ENCODE measurements around the gene CKS2.

CKS2 gene

GRCh38 chr9:89347651-89348050 lies 36.7 kb downstream of the CKS2 start:
- H3K9me3 Mint-ChIP-seq: no peaks in the 10 kb centered on the region
- H3K27me3 Mint-ChIP-seq: no peaks in the 10 kb centered on the region
- H3K4me1 Mint-ChIP-seq (ENCODE audit: low read depth): peaks cover 20% of the 10 kb centered on the region
- peaks cover 100% of the 10 kb centered on the region for H3K36me3 Mint-ChIP-seq (ENCODE audit: low read depth)
- intact Hi-C loops (cut with micrococcal nuclease): no loop called here
- H3K4me3 Mint-ChIP-seq: no peak overlapping the region
- H3K27ac Mint-ChIP-seq: no peak overlapping the region

DNA sequence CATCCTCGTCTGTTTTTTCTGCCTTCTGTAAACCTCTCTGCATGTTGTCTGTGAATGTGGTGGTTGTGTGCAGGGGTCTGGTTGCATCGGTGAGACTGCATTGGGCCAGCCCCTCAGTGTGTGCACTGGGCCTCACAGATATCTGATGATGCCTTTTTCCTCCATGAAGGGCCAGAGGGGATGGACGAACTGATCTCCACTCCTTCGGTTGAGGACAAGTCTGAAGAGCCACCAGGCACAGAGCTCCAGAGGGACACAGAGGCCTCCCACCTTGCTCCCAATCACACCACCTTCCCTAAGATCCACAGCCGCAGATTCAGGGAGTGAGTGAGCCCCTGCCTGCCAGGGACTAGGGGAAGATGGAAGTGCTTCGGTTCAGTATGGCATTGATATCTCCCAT lies 38.6 kb downstream of the CKS2 start:
- Mint-ChIP-seq H3K4me1 (ENCODE audit: low read depth) (peaks cover 20% of the 10 kb centered on the region), H3K27me3 (no peaks in the 10 kb centered on the region), H3K4me3 (no peak overlapping the region), H3K27ac (no peak overlapping the region), H3K36me3 (ENCODE audit: low read depth) (peaks cover 100% of the 10 kb centered on the region), H3K9me3 (no peaks in the 10 kb centered on the region)
- intact Hi-C loops (cut with micrococcal nuclease): no loop called here

DNA sequence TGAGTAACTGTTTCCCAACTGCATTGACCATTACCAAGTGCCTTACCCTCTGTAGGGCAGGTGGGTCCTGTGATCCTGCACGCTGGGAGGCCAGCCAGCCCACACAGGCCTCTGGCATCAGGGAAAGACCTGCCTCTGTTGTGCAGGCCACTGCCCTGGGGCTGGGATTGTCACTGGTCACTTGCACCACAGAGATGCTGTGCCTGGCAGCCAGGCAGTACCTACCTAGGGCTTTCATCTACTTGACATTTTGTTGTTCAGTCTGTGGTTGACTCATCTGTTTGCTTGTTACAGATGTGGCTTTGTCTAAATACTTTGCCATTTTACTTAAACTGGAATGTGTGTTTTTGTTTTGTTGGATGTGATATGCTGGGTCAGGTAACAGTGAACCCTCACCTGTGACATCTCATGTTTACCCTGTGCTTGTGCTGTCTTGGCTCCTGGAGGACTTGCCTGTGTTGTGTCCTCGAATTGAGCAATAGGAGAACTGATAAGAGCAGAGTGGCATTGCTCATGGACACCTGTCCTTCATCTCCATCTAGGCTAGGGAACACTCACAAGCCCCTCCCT lies 40.1 kb downstream of the CKS2 start:
- H3K4me3 Mint-ChIP-seq: no peak overlapping the region
- H3K27ac Mint-ChIP-seq: no peak overlapping the region
- intact Hi-C loops (cut with micrococcal nuclease): no loop called here
- H3K36me3 Mint-ChIP-seq (ENCODE audit: low read depth): peaks cover 100% of the 10 kb centered on the region
- H3K4me1 Mint-ChIP-seq (ENCODE audit: low read depth): peaks cover 20% of the 10 kb centered on the region
- no peaks in the 10 kb centered on the region for H3K9me3 Mint-ChIP-seq
- H3K27me3 Mint-ChIP-seq: no peaks in the 10 kb centered on the region

DNA sequence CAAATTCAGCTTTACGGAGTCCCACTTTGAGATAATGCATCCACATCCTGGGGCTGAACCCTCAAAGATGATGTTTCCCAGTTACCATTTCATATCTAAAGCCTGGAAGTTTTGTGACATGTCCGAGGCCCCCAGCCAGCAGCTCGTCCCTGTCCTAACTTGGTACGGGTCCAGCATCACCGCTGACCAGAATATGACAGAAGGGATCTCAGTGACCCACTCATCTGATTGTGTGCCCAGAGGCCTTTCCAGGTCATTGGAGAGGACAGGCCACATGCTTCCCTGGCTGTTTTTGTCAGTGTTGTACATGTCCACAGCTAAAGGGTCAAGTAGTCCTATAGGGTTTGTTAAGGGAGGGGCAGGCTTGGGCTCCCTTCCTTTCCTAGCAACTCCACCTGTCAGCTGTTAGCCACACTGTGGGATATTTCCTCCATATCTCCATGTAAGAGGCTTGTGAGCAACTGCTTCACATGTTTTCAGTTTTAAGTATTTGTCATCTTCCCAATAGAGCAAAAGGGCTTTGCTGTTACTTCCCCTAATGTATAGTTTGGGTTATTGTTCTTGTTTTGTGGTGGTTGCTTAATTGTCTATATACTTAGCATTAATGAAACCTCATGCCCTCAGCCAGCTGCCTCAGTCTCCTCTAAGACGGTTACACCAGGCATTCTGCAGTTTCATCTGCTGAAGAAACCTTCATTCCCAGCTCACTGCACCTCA lies 40.7 kb downstream of the CKS2 start:
- intact Hi-C loops (cut with micrococcal nuclease): no loop called here
- H3K4me1 Mint-ChIP-seq (ENCODE audit: low read depth): peaks cover 20% of the 10 kb centered on the region
- H3K4me3 Mint-ChIP-seq: no peak overlapping the region
- H3K36me3 Mint-ChIP-seq (ENCODE audit: low read depth): peaks cover 100% of the 10 kb centered on the region
- H3K27me3 Mint-ChIP-seq: no peaks in the 10 kb centered on the region
- no peaks in the 10 kb centered on the region for H3K9me3 Mint-ChIP-seq
- H3K27ac Mint-ChIP-seq: no peak overlapping the region

DNA sequence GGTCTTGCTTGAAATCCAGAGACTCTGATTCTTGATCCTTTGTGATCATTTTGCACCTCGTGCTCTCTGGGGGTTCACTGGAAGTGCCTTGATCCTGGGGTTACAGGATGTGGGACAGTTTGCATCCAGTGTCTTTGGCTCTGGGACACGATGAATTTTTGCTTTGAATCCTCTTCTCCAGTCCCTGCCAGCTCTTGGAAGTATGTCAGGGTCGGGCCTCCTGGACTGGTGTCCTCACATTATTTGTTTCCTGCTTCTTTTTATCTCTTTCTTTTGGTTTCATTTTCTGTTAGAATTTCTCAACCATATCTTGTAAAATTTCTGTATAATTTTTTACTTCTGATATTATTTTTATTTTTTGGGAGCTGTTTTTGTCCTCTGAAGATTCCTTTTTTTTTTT lies 41.5 kb downstream of the CKS2 start:
- H3K4me3 Mint-ChIP-seq: no peak overlapping the region
- H3K4me1 Mint-ChIP-seq (ENCODE audit: low read depth): peaks cover 20% of the 10 kb centered on the region
- H3K36me3 Mint-ChIP-seq (ENCODE audit: low read depth): peaks cover 100% of the 10 kb centered on the region
- no peaks in the 10 kb centered on the region for H3K9me3 Mint-ChIP-seq
- H3K27ac Mint-ChIP-seq: no peak overlapping the region
- intact Hi-C loops (cut with micrococcal nuclease): no loop called here
- H3K27me3 Mint-ChIP-seq: no peaks in the 10 kb centered on the region

GRCh38 chr9:89352874-89353649 lies 42.1 kb downstream of the CKS2 start:
- no peaks in the 10 kb centered on the region for H3K9me3 Mint-ChIP-seq
- H3K27me3 Mint-ChIP-seq: no peaks in the 10 kb centered on the region
- H3K27ac Mint-ChIP-seq: no peak overlapping the region
- H3K4me1 Mint-ChIP-seq (ENCODE audit: low read depth): peaks cover 20% of the 10 kb centered on the region
- peaks cover 100% of the 10 kb centered on the region for H3K36me3 Mint-ChIP-seq (ENCODE audit: low read depth)
- intact Hi-C loops (cut with micrococcal nuclease): no loop called here
- H3K4me3 Mint-ChIP-seq: no peak overlapping the region

- H3K4me3 Mint-ChIP-seq: no peak overlapping the region
- no peaks in the 10 kb centered on the region for H3K27me3 Mint-ChIP-seq
- H3K4me1 Mint-ChIP-seq (ENCODE audit: low read depth): peaks cover 20% of the 10 kb centered on the region
- H3K9me3 Mint-ChIP-seq: no peaks in the 10 kb centered on the region
- H3K27ac Mint-ChIP-seq: no peak overlapping the region
- peaks cover 100% of the 10 kb centered on the region for H3K36me3 Mint-ChIP-seq (ENCODE audit: low read depth)
- intact Hi-C loops (cut with micrococcal nuclease): no loop called here
Measured at GRCh38 chr9:89353989-89354388, 43.0 kb downstream of the CKS2 start.

- Mint-ChIP-seq H3K27ac (no peak overlapping the region), H3K4me3 (no peak overlapping the region), H3K27me3 (no peaks in the 10 kb centered on the region), H3K4me1 (ENCODE audit: low read depth) (peaks cover 20% of the 10 kb centered on the region), H3K36me3 (ENCODE audit: low read depth) (peaks cover 100% of the 10 kb centered on the region), H3K9me3 (no peaks in the 10 kb centered on the region)
- intact Hi-C loops (cut with micrococcal nuclease): no loop called here
Measured at GRCh38 chr9:89354471-89354870, 43.5 kb downstream of the CKS2 start.

GRCh38 chr9:89356782-89357181 lies 45.8 kb downstream of the CKS2 start:
- intact Hi-C loops (cut with micrococcal nuclease): no loop called here
- Mint-ChIP-seq H3K4me1 (ENCODE audit: low read depth) (peaks cover 16% of the 10 kb centered on the region), H3K27ac (no peak overlapping the region), H3K36me3 (ENCODE audit: low read depth) (peaks cover 100% of the 10 kb centered on the region), H3K27me3 (no peaks in the 10 kb centered on the region), H3K9me3 (no peaks in the 10 kb centered on the region), H3K4me3 (no peak overlapping the region)

DNA sequence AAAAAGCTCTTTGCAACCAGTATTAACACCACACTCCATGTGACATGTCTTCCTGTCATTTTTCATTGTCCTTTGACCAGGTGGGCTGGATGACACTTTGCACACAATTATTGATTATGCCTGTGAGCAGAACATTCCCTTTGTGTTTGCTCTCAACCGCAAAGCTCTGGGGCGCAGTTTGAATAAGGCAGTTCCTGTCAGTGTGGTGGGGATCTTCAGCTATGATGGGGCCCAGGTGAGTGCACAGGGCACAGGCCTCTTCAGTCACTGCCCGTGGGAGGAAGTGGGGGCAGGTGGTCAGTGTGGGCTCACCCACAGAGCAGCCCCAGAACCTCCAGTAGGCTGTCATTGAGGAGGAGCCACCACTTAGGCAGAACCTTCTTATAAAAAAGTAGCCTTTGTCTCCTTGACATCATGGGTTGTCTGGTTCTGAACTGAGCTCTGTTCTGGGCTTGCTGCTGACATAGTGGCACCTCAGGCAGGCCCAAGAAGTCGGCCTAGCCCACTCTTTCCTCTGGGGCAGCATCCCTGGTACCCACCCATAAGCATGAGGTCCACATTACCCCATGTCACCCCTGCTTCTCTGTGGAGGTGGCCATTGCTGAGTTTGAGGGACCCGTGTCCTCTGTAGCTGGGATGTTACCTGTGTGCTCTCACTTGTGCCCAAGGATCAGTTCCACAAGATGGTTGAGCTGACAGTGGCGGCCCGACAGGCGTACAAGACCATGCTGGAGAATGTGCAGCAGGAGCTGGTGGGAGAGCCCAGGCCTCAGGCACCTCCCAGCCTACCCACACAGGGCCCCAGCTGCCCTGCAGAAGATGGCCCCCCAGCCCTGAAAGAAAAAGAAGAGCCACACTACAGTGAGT lies 46.6 kb downstream of the CKS2 start:
- H3K27ac Mint-ChIP-seq: no peak overlapping the region
- no peaks in the 10 kb centered on the region for H3K27me3 Mint-ChIP-seq
- peaks cover 8% of the 10 kb centered on the region for H3K4me1 Mint-ChIP-seq (ENCODE audit: low read depth)
- no peaks in the 10 kb centered on the region for H3K9me3 Mint-ChIP-seq
- no peak overlapping the region for H3K4me3 Mint-ChIP-seq
- H3K36me3 Mint-ChIP-seq (ENCODE audit: low read depth): peaks cover 100% of the 10 kb centered on the region
- intact Hi-C loops (cut with micrococcal nuclease): no loop called here

DNA sequence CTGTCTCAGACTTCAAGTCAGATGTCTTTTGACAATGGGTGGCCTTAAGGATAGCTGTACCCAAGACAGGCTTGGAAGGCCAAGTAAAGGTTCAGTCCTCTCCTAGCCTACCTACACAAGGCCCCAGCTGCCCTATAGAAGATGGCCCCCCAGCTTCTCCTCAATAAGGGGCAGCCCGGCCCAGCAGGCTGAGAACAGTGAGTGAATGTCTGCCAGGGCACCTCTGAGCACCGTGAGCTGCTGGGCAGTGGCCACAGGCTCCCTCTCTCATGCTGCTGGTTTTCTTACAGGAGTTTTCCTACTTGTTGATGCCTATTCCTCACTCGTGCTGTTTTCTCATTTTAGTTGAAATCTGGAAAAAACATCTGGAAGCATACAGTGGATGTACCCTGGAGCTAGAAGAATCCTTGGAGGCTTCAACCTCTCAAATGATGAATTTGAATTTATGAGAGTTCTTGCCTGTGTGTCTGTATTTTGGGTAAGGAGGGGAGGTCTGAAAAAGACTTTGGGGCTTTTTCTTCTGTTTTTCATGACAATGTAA lies 47.5 kb downstream of the CKS2 start:
- Mint-ChIP-seq H3K36me3 (ENCODE audit: low read depth) (peaks cover 99% of the 10 kb centered on the region), H3K27ac (no peak overlapping the region), H3K4me3 (no peak overlapping the region), H3K9me3 (no peaks in the 10 kb centered on the region), H3K27me3 (no peaks in the 10 kb centered on the region), H3K4me1 (ENCODE audit: low read depth) (peaks cover 8% of the 10 kb centered on the region)
- intact Hi-C loops (cut with micrococcal nuclease): no loop called here

DNA sequence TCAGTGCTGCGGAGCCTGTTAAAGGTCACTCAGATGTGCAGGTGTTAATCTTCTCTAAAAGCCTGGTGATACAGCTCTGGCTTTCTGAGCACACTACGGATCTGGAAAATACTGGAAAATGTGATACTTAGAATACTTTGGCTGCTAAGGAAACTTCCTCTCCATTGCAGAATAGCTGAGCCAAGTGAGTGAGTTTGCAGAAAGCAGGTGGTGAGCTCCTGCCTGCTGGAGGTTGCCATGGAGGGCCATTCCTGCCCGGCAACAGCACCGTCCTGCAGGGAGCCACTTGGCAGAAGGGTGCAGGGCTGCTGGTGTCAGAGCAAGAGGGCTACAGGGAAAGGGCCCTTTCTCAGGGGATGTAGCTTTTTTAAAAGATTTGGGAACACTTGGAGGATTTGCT lies 48.0 kb downstream of the CKS2 start:
- H3K4me3 Mint-ChIP-seq: no peak overlapping the region
- intact Hi-C loops (cut with micrococcal nuclease): no loop called here
- peaks cover 8% of the 10 kb centered on the region for H3K4me1 Mint-ChIP-seq (ENCODE audit: low read depth)
- no peaks in the 10 kb centered on the region for H3K27me3 Mint-ChIP-seq
- no peak overlapping the region for H3K27ac Mint-ChIP-seq
- H3K36me3 Mint-ChIP-seq (ENCODE audit: low read depth): peaks cover 99% of the 10 kb centered on the region
- no peaks in the 10 kb centered on the region for H3K9me3 Mint-ChIP-seq

DNA sequence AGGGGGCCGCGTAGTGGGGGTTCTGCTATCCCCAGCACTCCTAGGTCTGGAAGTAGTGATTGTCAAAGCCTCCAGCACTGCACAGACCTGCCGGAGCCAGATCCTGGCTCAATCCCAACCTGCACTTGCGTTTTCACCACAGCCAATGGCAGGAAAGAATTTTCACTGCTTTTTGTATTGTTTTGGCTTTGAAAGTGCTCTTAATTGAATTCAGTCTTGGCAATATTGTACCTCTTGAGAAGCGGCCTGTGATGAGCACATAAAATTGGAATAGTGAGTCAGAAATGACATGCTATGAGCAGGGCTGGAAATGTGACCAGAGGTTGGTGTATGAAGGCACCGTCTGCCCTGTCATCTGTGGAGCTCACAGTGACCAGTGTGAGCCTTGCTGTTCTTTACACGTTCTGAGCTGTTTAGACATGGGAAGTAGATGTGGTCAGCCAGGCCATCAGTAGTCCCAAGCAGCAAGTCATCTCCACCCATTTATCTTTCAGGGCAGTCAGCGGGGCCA lies 48.8 kb downstream of the CKS2 start:
- Mint-ChIP-seq H3K36me3 (ENCODE audit: low read depth) (peaks cover 95% of the 10 kb centered on the region), H3K27ac (no peak overlapping the region), H3K4me1 (ENCODE audit: low read depth) (peaks cover 8% of the 10 kb centered on the region), H3K9me3 (no peaks in the 10 kb centered on the region), H3K4me3 (no peak overlapping the region), H3K27me3 (no peaks in the 10 kb centered on the region)
- intact Hi-C loops (cut with micrococcal nuclease): no loop called here
